Osteocyte (in vitro differentiated cells): ENCODE results near the gene BABAM2. TPM values are rescaled to one million over a fixed set of nuclear protein-coding genes. Genes with fewer than 3 reads are reported as not detected.
A peak's percentile ranks its signal among the peaks of the same experiment; 100 is the strongest.
"Not testable (repeated sequence)": the region's sequence is repeated elsewhere in the genome, so short reads cannot be mapped to it uniquely, and the experiment has no call there.

Experiments used
- DNase-seq: peaks from one replicate; pipeline ENCODE4 v3.0.0; 2021; ENCODE audit warnings: mixed read lengths; ENCODE audit not compliant: unreplicated experiment; ENCODE audit errors: extremely low spot score
- H3K27ac Mint-ChIP-seq: one replicate; pipeline ENCODE4 v1.8.0; 2021; ENCODE audit warnings: mild to moderate bottlenecking, mixed read lengths; ENCODE audit not compliant: unreplicated experiment
- H3K27me3 Mint-ChIP-seq: one replicate; pipeline ENCODE4 v1.8.0; 2021; ENCODE audit warnings: mixed read lengths; ENCODE audit not compliant: unreplicated experiment
- H3K36me3 Mint-ChIP-seq: one replicate; pipeline ENCODE4 v1.8.0; 2021; ENCODE audit warnings: mixed read lengths; ENCODE audit not compliant: unreplicated experiment
- H3K4me1 Mint-ChIP-seq: one replicate; pipeline ENCODE4 v1.8.0; 2021; ENCODE audit warnings: mixed read lengths; ENCODE audit not compliant: unreplicated experiment
- H3K4me3 Mint-ChIP-seq: one replicate; pipeline ENCODE4 v1.8.0; 2021; ENCODE audit warnings: mild to moderate bottlenecking, moderate library complexity, mixed read lengths; ENCODE audit not compliant: unreplicated experiment
- H3K9me3 Mint-ChIP-seq: one replicate; pipeline ENCODE4 v1.8.0; 2021; ENCODE audit warnings: mixed read lengths; ENCODE audit not compliant: unreplicated experiment
- total RNA-seq: library from RNA; stranded (reverse); gene quantifications from 2 replicates; pipeline ENCODE4 v1.2.1, GENCODE V29; 2021
- TF ChIP-seq, protein P1 (sequence below): fragments of 200-600 bp; sonication (generic); IDR thresholded peaks from 2 replicates; pipeline ENCODE4 v1.5.0; 2021; ENCODE audit warnings: antibody characterized with exemption, mild to moderate bottlenecking, moderate library complexity

The BABAM2 gene
- total RNA-seq, 1 donor from 2014 or later, result 43.6 TPM

GRCh38 chr2:27875089-27875881 is 15.2 kb upstream of the BABAM2 start:
- Mint-ChIP-seq H3K4me1 (no peaks in the 10 kb centered on the region), H3K4me3 (no peak overlapping the region)

GRCh38 chr2:27878825-27879224 is 11.7 kb upstream of the BABAM2 start:
- TF ChIP-seq, protein P1, sequence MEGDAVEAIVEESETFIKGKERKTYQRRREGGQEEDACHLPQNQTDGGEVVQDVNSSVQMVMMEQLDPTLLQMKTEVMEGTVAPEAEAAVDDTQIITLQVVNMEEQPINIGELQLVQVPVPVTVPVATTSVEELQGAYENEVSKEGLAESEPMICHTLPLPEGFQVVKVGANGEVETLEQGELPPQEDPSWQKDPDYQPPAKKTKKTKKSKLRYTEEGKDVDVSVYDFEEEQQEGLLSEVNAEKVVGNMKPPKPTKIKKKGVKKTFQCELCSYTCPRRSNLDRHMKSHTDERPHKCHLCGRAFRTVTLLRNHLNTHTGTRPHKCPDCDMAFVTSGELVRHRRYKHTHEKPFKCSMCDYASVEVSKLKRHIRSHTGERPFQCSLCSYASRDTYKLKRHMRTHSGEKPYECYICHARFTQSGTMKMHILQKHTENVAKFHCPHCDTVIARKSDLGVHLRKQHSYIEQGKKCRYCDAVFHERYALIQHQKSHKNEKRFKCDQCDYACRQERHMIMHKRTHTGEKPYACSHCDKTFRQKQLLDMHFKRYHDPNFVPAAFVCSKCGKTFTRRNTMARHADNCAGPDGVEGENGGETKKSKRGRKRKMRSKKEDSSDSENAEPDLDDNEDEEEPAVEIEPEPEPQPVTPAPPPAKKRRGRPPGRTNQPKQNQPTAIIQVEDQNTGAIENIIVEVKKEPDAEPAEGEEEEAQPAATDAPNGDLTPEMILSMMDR, result no peak
- Mint-ChIP-seq H3K27ac (no peak overlapping the region), H3K27me3 (no peaks in the 10 kb centered on the region), H3K36me3 (peaks cover 5% of the 10 kb centered on the region), H3K4me1 (no peaks in the 10 kb centered on the region), H3K9me3 (peaks cover 21% of the 10 kb centered on the region), H3K4me3 (no peak overlapping the region)
- DNase-seq, result no peak

More at GRCh38 chr2:27875089-27875881, 15.2 kb upstream of the BABAM2 start:
- TF ChIP-seq, protein P1, result no peak
- no peak for DNase-seq
- H3K36me3 Mint-ChIP-seq, result no peaks in the 10 kb centered on the region
- no peaks in the 10 kb centered on the region for H3K27me3 Mint-ChIP-seq
- peaks cover 13% of the 10 kb centered on the region for H3K9me3 Mint-ChIP-seq
- H3K27ac Mint-ChIP-seq, result no peak overlapping the region

- H3K4me1 Mint-ChIP-seq, result peaks cover 10% of the 10 kb centered on the region
- not testable (repeated sequence) for H3K4me3 Mint-ChIP-seq, H3K27me3 Mint-ChIP-seq, H3K36me3 Mint-ChIP-seq, H3K27ac Mint-ChIP-seq, DNase-seq
- H3K9me3 Mint-ChIP-seq, result peaks cover 15% of the 10 kb centered on the region
Observed at GRCh38 chr2:27881815-27882583, 8.5 kb upstream of the BABAM2 start.

DNA sequence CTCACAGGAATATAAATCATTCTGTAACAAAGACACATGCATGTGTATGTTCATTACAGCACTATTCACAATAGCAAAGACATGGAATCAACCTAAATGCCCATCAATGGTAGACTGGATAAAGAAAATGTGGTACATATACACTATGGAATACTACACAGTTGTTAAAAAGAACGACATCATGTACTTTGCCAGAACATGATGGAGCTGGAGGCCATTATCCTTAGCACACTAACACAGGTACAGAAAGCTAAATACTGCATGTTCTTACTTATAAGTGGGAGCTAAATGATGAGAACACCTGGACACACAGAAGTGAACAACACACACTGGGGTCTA is 8.0 kb upstream of the BABAM2 start:
- H3K27ac Mint-ChIP-seq, H3K27me3 Mint-ChIP-seq, DNase-seq, H3K36me3 Mint-ChIP-seq, H3K4me3 Mint-ChIP-seq: not testable (repeated sequence)
- Mint-ChIP-seq H3K9me3 (peaks cover 15% of the 10 kb centered on the region), H3K4me1 (peaks cover 16% of the 10 kb centered on the region)

DNA sequence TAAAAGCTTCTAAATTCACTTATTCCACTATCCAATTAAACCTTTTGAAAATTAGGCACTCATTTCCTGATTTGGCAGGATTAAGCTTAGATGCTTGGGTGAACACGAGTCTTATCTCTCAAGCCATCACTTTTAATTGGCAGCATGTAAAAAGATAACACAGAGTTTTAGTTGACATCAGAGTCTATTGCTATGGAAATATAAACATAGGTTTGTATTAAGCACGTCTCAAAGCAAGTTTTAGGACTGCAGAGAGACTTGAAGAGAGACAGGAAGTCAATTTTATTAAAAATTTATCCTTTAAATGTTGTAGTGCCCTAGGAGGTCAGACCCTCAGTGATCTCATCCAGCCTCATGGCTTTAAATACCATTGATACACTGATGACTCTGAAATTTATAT is 5.9 kb upstream of the BABAM2 start:
- TF ChIP-seq, protein P1, result no peak
- Mint-ChIP-seq H3K27ac (no peak overlapping the region), H3K4me1 (peaks cover 35% of the 10 kb centered on the region)

DNA sequence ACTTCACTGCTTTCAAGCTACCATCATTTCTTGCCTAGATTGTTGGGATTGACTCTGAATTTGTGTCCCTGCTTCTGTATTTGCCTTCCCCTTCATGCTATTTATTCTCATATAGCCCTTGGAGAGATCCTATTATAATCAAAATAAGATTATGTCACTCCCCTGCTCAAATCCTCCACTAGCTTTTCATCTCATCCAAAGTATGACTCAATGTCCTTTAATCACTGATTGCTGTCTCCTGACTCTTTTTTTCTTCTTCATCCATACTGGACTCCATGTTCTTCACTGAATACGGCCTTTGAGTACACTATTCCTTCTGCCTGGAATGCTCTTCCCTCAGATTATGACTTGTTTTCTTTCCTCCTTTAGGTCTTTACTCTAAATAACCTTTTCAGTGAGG is 5.3 kb upstream of the BABAM2 start:
- Mint-ChIP-seq H3K36me3 (peaks cover 5% of the 10 kb centered on the region), H3K4me1 (peaks cover 42% of the 10 kb centered on the region), H3K27me3 (no peaks in the 10 kb centered on the region), H3K9me3 (peaks cover 8% of the 10 kb centered on the region), H3K27ac (peak overlapping the region; percentile 3), H3K4me3 (no peak overlapping the region)
- no peak for DNase-seq
- TF ChIP-seq, protein P1, result no peak

More for the DNA sequence above, 5.9 kb upstream of the BABAM2 start:
- H3K36me3 Mint-ChIP-seq, result peaks cover 5% of the 10 kb centered on the region
- no peak overlapping the region for H3K4me3 Mint-ChIP-seq
- H3K9me3 Mint-ChIP-seq, result peaks cover 9% of the 10 kb centered on the region
- DNase-seq, result no peak
- H3K27me3 Mint-ChIP-seq, result no peaks in the 10 kb centered on the region
